Endothelial cell (in vitro differentiated cells): Measurements from ENCODE around the gene ABCG4. TPM values are rescaled to one million over a fixed set of nuclear protein-coding genes. Genes with fewer than 3 reads are reported as not detected.
"Not testable (repeated sequence)": the region's sequence is repeated elsewhere in the genome, so short reads cannot be mapped to it uniquely, and the experiment has no call there.

Experiments
- DNase-seq: peaks from one replicate; pipeline ENCODE4 v3.0.0; 2021; ENCODE audit warnings: low spot score
- H3K27ac Mint-ChIP-seq: one replicate; pipeline ENCODE4 v1.8.0; 2021; ENCODE audit warnings: mixed read lengths, inconsistent platforms; ENCODE audit not compliant: unreplicated experiment
- H3K27me3 Mint-ChIP-seq: one replicate; pipeline ENCODE4 v1.8.0; 2021; ENCODE audit warnings: mild to moderate bottlenecking, moderate library complexity, mixed read lengths, inconsistent platforms; ENCODE audit not compliant: unreplicated experiment
- H3K36me3 Mint-ChIP-seq: one replicate; pipeline ENCODE4 v1.8.0; 2021; ENCODE audit warnings: mild to moderate bottlenecking, low read depth, mixed read lengths, inconsistent platforms; ENCODE audit not compliant: unreplicated experiment
- H3K4me1 Mint-ChIP-seq: one replicate; pipeline ENCODE4 v1.8.0; 2021; ENCODE audit warnings: mild to moderate bottlenecking, mixed read lengths, inconsistent platforms; ENCODE audit not compliant: unreplicated experiment
- H3K4me3 Mint-ChIP-seq: one replicate; pipeline ENCODE4 v1.8.0; 2021; ENCODE audit warnings: mild to moderate bottlenecking, mixed read lengths, inconsistent platforms; ENCODE audit not compliant: unreplicated experiment
- H3K9me3 Mint-ChIP-seq: one replicate; pipeline ENCODE4 v1.8.0; 2021; ENCODE audit warnings: mixed read lengths, inconsistent platforms; ENCODE audit not compliant: unreplicated experiment
- total RNA-seq: library from RNA; stranded (reverse); fragmentation: NEBNext Ultra II Directional; extraction: Animal tissue kit (Norgen Biotek cat#: 25700); gene quantifications from one replicate; pipeline ENCODE4 v1.2.1, GENCODE V29; 2021; ENCODE audit not compliant: unreplicated experiment
- TF ChIP-seq, protein P1 (sequence below): fragments of 200-600 bp; sonication (generic); IDR thresholded peaks from one replicate; pipeline ENCODE4 v1.5.0; 2021; ENCODE audit warnings: antibody characterized with exemption; ENCODE audit not compliant: unreplicated experiment

Gene ABCG4
- total RNA-seq, 1 donor from 2014 or later: 0.10 TPM

DNA sequence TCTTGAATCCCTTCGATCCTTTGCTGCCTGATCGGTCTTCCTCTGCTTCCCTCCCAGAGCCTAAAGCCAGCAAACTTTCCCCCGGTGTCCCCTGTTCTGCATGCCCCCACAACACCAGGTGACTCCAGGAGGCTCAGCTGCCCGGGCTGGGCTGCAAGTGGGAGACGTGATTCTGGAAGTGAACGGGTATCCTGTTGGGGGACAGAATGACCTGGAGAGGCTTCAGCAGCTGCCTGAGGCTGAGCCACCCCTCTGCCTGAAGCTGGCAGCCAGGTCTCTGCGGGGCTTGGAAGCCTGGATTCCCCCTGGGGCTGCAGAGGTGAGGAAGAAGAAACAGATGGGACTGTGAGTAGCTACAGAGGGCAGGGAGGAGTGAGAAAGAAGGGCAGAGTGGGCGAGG, 40.0 kb downstream of the ABCG4 start:
- TF ChIP-seq, protein P1, sequence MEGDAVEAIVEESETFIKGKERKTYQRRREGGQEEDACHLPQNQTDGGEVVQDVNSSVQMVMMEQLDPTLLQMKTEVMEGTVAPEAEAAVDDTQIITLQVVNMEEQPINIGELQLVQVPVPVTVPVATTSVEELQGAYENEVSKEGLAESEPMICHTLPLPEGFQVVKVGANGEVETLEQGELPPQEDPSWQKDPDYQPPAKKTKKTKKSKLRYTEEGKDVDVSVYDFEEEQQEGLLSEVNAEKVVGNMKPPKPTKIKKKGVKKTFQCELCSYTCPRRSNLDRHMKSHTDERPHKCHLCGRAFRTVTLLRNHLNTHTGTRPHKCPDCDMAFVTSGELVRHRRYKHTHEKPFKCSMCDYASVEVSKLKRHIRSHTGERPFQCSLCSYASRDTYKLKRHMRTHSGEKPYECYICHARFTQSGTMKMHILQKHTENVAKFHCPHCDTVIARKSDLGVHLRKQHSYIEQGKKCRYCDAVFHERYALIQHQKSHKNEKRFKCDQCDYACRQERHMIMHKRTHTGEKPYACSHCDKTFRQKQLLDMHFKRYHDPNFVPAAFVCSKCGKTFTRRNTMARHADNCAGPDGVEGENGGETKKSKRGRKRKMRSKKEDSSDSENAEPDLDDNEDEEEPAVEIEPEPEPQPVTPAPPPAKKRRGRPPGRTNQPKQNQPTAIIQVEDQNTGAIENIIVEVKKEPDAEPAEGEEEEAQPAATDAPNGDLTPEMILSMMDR: no peak
- Mint-ChIP-seq H3K9me3 (no peaks in the 10 kb centered on the region), H3K36me3 (no peaks in the 10 kb centered on the region), H3K27ac (peak overlapping the region; percentile 21), H3K4me1 (no peaks in the 10 kb centered on the region), H3K27me3 (peaks cover 9% of the 10 kb centered on the region), H3K4me3 (no peak overlapping the region)
- no peak for DNase-seq

DNA sequence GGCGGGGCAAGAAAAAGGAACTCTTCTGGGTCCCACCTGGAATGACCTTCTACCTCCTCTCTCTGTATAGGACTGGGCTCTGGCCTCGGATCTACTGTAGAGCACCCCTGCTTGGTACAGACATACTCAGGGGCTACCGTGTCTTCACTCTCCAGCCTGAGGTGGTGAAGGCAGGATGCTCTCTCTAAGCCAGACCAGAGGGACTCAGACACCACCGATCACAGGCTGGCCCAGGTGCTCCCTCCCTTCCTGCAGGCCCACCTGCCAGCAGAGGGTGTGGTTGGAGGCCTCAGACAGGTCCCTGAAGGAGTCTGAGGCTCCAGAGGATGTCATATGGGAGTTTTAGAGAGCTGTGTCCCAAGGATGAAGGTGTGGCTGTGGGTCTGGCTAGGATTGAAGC, 40.5 kb downstream of the ABCG4 start:
- Mint-ChIP-seq H3K27ac (no peak overlapping the region), H3K4me1 (no peaks in the 10 kb centered on the region), H3K36me3 (no peaks in the 10 kb centered on the region)

DNA sequence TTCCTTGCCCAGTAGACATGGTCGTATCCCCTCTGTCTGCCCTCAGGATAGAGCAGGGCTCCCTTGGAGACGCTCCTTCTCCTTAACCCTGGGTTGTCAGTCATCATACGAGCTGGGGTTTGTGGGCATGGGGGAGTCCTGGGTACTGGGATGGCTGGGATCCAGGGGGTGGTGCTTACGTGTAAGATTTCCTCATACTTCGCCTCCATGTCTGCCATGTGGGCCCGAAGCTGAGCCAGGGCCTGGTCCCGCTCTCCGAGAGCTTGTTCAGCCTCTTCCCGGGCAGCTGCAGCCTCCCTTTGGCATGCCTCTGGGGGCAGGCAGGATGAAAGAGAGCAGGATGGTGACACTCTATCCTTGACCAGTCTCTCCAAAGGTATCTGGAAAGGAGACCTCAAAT, 41.7 kb downstream of the ABCG4 start:
- no peak overlapping the region for H3K4me3 Mint-ChIP-seq

More for the DNA sequence above, 40.5 kb downstream of the ABCG4 start:
- TF ChIP-seq, protein P1: no peak
- no peak overlapping the region for H3K4me3 Mint-ChIP-seq
- H3K9me3 Mint-ChIP-seq: no peaks in the 10 kb centered on the region
- peaks cover 9% of the 10 kb centered on the region for H3K27me3 Mint-ChIP-seq
- DNase-seq: no peak

DNA sequence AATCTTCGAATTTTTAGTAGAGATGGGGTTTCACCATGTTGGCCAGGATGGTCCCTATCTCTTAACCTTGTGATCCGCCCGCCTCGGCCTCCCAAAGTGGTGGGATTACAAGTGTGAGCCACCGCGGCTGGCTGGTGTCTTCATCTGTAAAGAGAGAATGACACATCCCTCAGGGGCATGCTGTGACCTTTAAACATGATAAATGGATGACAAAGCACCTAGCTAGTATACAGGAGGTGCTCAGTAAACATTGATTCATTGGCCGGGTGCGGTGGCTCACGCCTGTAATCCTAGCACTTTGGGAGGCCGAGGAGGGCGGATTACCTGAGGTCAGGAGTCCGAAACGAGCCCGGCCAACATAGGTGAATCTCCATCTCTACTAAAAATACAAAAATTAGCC, 42.4 kb downstream of the ABCG4 start:
- H3K27ac Mint-ChIP-seq, H3K4me3 Mint-ChIP-seq, H3K4me1 Mint-ChIP-seq, H3K36me3 Mint-ChIP-seq, DNase-seq, H3K9me3 Mint-ChIP-seq: not testable (repeated sequence)
- H3K27me3 Mint-ChIP-seq: peaks cover 16% of the 10 kb centered on the region

More for the DNA sequence above, 41.7 kb downstream of the ABCG4 start:
- TF ChIP-seq, protein P1: no peak
- no peak for DNase-seq
- H3K27ac Mint-ChIP-seq: no peak overlapping the region
- no peaks in the 10 kb centered on the region for H3K36me3 Mint-ChIP-seq
- peaks cover 16% of the 10 kb centered on the region for H3K27me3 Mint-ChIP-seq
- no peaks in the 10 kb centered on the region for H3K9me3 Mint-ChIP-seq
- H3K4me1 Mint-ChIP-seq: peaks cover 4% of the 10 kb centered on the region

DNA sequence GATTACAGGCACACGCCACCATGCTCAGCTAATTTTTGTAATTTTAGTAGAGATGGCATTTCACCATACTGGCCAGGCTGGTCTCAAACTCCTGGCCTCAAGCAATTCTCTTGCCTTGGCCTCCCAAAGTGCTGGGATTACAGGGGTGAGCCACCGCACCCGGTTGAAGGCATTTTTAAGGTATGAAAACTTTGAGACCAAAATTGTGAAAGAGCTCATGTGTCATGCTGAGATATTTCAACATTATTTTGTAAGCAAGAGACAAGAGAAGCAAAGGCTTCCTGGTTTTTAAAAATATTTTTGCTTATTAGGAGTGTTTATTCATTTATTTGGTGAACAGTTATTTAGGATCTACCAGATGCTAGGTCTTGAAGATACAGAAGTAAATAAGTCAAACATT, 43.3 kb downstream of the ABCG4 start:
- H3K4me1 Mint-ChIP-seq: peaks cover 4% of the 10 kb centered on the region

More for the DNA sequence above, 43.3 kb downstream of the ABCG4 start:
- H3K9me3 Mint-ChIP-seq: no peaks in the 10 kb centered on the region
- no peak for DNase-seq
- no peak overlapping the region for H3K27ac Mint-ChIP-seq
- H3K4me3 Mint-ChIP-seq: no peak overlapping the region
- H3K36me3 Mint-ChIP-seq: no peaks in the 10 kb centered on the region
- TF ChIP-seq, protein P1: no peak
- peaks cover 16% of the 10 kb centered on the region for H3K27me3 Mint-ChIP-seq
